NCI-H460 (cell line): ENCODE data around the gene JAGN1. TPM values are rescaled to one million over a fixed set of nuclear protein-coding genes. Genes with fewer than 3 reads are reported as not detected.
"Not testable (repeated sequence)": the region's sequence is repeated elsewhere in the genome, so short reads cannot be mapped to it uniquely, and the experiment has no call there.

Experiments
- DNase-seq: peaks from one replicate; pipeline ENCODE4 v3.0.0-alpha.2; 2016; ENCODE audit warnings: low read depth; ENCODE audit errors: extremely low read depth
- total RNA-seq: library from RNA; depleted of rRNA; stranded (reverse); fragments of >200 nt; shearing (Covaris generic); gene quantifications from 2 replicates; pipeline ENCODE4 v1.2.3, GENCODE V29; 2014

Gene JAGN1
- total RNA-seq, 1 experiment from 2014 or later, result 35.3 TPM

GRCh38 chr3:9915254-9916141 lies 25.1 kb downstream of the JAGN1 start:
- no peak for DNase-seq

- DNase-seq, result no peak
These were observed 25.9 kb downstream of the JAGN1 start for GRCh38 chr3:9916346-9916733.

- DNase-seq, result peak; percentile 76
These were observed 26.6 kb downstream of the JAGN1 start, which contains the start of gene IL17RC for GRCh38 chr3:9916734-9917680. Gene IL17RC (plus strand): TSS chr3:9917098. CDS start chr3:9917316, 218 bp downstream.

GRCh38 chr3:9917820-9918219 lies 27.4 kb downstream of the JAGN1 start:
- DNase-seq, result no peak

- DNase-seq, result no peak
These were observed 28.0 kb downstream of the JAGN1 start for GRCh38 chr3:9918261-9919038.

GRCh38 chr3:9928158-9928557 lies 37.7 kb downstream of the JAGN1 start:
- no peak for DNase-seq

- no peak for DNase-seq
These were observed 40.5 kb downstream of the JAGN1 start for GRCh38 chr3:9930804-9931418.

- DNase-seq, result no peak
These were observed 42.1 kb downstream of the JAGN1 start for GRCh38 chr3:9932535-9932842.

GRCh38 chr3:9932843-9933560 lies 42.6 kb downstream of the JAGN1 start:
- DNase-seq, result no peak

- peak; percentile 82 for DNase-seq
These were observed 43.3 kb downstream of the JAGN1 start, which contains the start of gene CRELD1 for GRCh38 chr3:9933561-9934234. Gene CRELD1 (plus strand): TSS chr3:9933834. CDS start chr3:9934439, 605 bp downstream.

GRCh38 chr3:9934235-9934621 lies 43.8 kb downstream of the JAGN1 start:
- no peak for DNase-seq

- no peak for DNase-seq
These were observed 44.6 kb downstream of the JAGN1 start for GRCh38 chr3:9934993-9935392.

GRCh38 chr3:9935966-9936510 lies 45.6 kb downstream of the JAGN1 start:
- no peak for DNase-seq

GRCh38 chr3:9937486-9938238 lies 47.3 kb downstream of the JAGN1 start:
- DNase-seq, result no peak

GRCh38 chr3:9938966-9939365 lies 48.6 kb downstream of the JAGN1 start:
- no peak for DNase-seq

- DNase-seq, result not testable (repeated sequence)
These were observed 49.5 kb downstream of the JAGN1 start for GRCh38 chr3:9939906-9940305.

- no peak for DNase-seq
These were observed 50.3 kb downstream of the JAGN1 start for GRCh38 chr3:9940746-9941145.

GRCh38 chr3:9942164-9942563 lies 51.8 kb downstream of the JAGN1 start:
- no peak for DNase-seq
